T-helper 9 cell (primary cell): Measurements from ENCODE around the gene AUTS2.

Experiments
- DNase-seq: peaks from one replicate; pipeline ENCODE4 v3.0.0-alpha.2; 2020

AUTS2 gene

DNA sequence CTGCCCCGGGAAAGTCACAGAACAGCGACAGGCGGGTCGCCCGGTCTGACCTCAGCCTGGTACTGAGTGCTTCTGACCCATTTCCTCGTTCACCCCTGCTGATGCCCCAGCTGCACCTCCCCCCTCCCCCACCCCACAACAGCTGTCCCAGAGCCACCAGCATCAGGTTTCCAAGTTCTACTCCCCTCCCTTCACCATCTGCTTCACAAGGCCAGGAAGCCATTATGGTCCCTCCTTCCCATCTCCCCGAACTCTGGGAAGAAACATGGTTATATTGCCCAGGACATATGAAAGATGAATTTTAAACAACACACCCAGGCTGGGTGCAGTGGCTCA, 1231.8 kb downstream of the AUTS2 start:
- no peak for DNase-seq

GRCh38 chr7:70830426-70830825, 1232.2 kb downstream of the AUTS2 start:
- no peak for DNase-seq

GRCh38 chr7:70833726-70834125, 1235.5 kb downstream of the AUTS2 start:
- DNase-seq = no peak

DNA sequence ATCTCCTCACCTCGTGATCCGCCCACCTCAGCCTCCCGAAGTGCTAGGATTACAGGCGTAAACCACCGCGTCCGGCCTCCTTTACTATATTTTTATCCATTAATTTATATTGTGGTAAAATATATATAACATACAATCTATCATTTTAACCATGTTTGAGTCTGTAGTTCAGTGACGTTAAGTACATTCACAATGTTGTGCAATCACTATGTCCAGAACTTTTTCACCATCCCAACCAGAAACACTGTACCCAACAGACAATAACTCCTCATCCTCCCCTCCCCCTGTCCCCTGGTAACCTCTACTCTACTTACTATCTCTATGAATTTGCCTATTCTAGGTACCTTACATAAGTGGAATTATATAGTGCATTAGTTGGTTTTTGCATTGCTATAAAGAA, 1236.1 kb downstream of the AUTS2 start:
- DNase-seq = no peak

DNA sequence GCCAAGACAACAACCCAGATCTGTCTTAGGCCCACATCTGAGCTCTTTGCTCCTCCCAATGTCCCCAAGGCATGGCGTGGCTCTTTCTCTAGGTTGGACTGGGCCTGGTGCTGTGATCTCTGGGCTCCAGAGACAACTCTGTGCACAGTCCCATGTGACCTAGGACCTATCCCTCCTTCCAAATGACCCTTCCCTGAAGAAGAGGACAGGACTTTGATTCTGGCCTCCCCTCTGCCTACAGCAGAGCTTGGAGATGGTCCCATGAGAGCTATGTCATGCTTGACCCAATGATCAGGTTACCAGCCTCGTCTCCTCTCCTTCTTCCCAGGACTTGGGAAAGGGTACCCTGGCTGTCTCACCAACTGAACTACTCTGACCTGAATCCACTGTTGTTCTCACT, 1237.4 kb downstream of the AUTS2 start:
- no peak for DNase-seq

DNA sequence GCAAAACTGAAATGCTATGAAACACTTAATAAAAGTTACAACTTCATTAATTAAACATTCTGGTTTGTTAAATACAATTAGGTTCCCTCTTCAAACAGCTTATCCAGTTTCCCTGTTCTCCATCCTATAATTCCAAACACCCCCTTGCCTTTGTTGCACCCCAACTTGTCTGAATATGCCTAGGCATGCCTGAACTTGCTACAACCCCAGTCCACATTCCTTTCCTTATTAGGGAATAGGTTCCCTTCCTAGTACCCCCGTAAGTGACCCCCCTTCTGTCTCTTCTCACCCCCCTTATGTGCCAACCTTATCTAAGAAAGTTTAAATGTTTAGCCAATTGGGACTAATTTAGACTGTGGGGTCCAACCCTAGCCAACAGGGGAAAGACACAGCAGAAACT, 1238.0 kb downstream of the AUTS2 start:
- DNase-seq = no peak

GRCh38 chr7:70836946-70837345, 1238.7 kb downstream of the AUTS2 start:
- DNase-seq = no peak

GRCh38 chr7:70837589-70837988, 1239.3 kb downstream of the AUTS2 start:
- no peak for DNase-seq

DNA sequence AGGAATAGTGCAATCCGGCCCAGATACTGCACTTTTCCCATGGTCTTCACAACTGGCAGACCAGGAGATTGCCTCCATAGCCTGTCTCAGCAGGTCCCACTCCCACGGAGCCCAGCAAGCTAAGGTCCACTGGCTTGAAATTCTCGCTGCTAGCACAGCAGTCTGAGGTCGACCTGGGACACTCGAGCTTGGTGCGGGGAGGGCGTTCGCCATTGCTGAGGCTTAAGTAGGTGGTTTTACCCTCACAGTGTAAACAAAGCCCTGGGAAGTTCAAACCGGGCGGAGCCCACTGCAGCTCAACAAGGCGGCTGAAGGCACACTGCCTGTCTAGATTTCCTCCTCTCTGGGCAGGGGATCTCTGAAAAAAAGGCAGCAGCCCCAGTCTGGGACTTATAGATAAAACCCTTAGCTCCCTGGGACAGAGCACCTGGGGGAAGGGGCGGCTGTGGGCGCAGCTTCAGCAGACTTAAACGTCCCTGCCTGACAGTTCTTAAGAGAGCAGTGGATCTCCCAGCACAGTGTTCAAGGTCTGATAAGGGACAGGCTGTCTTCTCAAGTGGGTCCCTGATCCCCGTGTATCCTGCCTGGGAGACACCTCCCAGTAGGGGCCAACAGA, 1240.1 kb downstream of the AUTS2 start:
- DNase-seq = no peak
